GM12878 (cell line): ENCODE data around the gene QSOX2.

Source experiments
- E2F4 ChIP-seq: IDR thresholded peaks from 2 replicates; pipeline ENCODE4 v1.6.1; 2012; ENCODE audit warnings: low read depth, low read length, improper control_type of control experiment
- POU2F2 ChIP-seq: IDR thresholded peaks from 3 replicates; pipeline ENCODE4 v1.6.1; 2011; ENCODE audit warnings: low read depth, mild to moderate bottlenecking, low read length, borderline replicate concordance
- TF ChIP-seq, protein P1 (sequence below), 3 experiments: IDR thresholded peaks in 2 of 3; conservative IDR thresholded peaks in 1 of 3; 2 replicates each; pipeline ENCODE4 v1.5.1; 2011; ENCODE audit warnings: low read depth in 3 of 3, low read length in 3 of 3, mild to moderate bottlenecking in 3 of 3, control low read depth in 2 of 3, moderate library complexity in 2 of 3, inconsistent platforms in 1 of 3, mixed read lengths in 1 of 3; ENCODE audit not compliant: control insufficient read depth in 2 of 3, insufficient read depth in 1 of 3; ENCODE audit errors: extremely low read depth in 1 of 3

DNA sequence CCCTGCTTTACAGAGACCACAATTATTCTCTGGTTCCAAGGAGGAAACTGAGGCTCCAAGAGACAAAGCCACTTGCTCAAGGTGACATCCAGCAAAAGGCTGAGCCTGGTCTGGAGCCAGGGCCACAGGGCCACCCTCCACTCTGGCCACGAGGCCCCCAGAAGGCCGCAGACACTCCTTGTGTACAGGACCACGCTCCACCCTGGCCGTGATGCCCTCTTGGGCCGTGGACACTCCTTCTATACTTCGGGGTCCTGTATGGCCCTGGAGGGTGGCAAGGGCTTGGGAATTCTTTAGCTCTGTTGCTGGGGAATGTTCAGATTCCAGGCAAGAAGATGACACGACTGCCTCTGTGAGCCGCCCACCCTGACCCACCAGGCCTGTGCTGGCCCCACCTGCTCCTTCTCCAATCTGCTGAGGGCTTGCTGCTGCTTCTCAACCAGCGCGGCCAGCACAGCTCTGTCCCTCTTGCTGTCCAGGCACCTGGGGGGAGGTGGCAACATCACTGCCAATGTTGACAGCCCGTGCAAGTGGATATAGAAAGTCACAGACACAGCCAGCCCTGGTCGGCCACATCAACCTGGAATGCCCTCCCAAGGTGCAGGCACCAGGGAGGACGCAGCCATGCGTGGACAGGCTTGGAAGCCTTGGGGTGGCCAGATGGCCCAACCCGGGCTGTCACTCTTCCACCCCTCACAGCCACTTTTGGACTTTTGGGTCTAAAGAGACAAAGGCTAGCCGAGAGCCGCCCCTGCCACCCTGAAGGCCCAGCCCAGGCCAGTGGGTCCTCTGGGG lies 20.1 kb upstream of the QSOX2 start:
- TF ChIP-seq, protein P1, sequence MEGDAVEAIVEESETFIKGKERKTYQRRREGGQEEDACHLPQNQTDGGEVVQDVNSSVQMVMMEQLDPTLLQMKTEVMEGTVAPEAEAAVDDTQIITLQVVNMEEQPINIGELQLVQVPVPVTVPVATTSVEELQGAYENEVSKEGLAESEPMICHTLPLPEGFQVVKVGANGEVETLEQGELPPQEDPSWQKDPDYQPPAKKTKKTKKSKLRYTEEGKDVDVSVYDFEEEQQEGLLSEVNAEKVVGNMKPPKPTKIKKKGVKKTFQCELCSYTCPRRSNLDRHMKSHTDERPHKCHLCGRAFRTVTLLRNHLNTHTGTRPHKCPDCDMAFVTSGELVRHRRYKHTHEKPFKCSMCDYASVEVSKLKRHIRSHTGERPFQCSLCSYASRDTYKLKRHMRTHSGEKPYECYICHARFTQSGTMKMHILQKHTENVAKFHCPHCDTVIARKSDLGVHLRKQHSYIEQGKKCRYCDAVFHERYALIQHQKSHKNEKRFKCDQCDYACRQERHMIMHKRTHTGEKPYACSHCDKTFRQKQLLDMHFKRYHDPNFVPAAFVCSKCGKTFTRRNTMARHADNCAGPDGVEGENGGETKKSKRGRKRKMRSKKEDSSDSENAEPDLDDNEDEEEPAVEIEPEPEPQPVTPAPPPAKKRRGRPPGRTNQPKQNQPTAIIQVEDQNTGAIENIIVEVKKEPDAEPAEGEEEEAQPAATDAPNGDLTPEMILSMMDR (IDR thresholded peaks at IDR 0.05 in 2 of 3, conservative IDR thresholded peaks at IDR 0.05 in 1 of 3; ENCODE audit: control insufficient read depth in 2 of 3, extremely low read depth in 1 of 3, insufficient read depth in 1 of 3, low read depth in 3 of 3, low read length in 3 of 3) = no peak
- TF ChIP-seq POU2F2 (no peak), E2F4 (no peak)
